Right lobe of liver (tissue), 6 donors: Measurements from ENCODE around the gene ACP1. TPM values are rescaled to one million over a fixed set of nuclear protein-coding genes. Genes with fewer than 3 reads are reported as not detected.

ENCODE experiments used
- ATAC-seq, 4 donors: fragments of 200-7000 bp; cut with Tn5 transposase; one replicate each; pipeline ENCODE4 v1.9.1; 2020; ENCODE audit warnings: mild to moderate bottlenecking in 4 of 4, moderate library complexity in 4 of 4
- DNase-seq, 3 donors: peaks; one replicate each; pipeline ENCODE4 v3.0.0-alpha.2; 2020
- H3K27ac ChIP-seq, 3 donors: fragments of 200-600 bp; one replicate each; pipeline ENCODE4 v1.8.0; 2022
- H3K27me3 ChIP-seq, 2 donors: fragments of 200-600 bp; one replicate each; pipeline ENCODE4 v1.8.0; 2022
- H3K36me3 ChIP-seq, 4 donors: fragments of 200-600 bp; sonication (generic) in 1 of 4; one replicate each; pipeline versions ENCODE4 v1.5.1 to v1.8.0; 2017 to 2022; ENCODE audit warnings: control low read depth in 1 of 4
- H3K4me1 ChIP-seq, 4 donors: fragments of 200-600 bp; sonication (generic) in 1 of 4; one replicate each; pipeline versions ENCODE4 v1.5.1 to v1.8.0; 2017 to 2022; ENCODE audit warnings: control low read depth in 1 of 4
- H3K4me3 ChIP-seq, 3 donors: fragments of 200-600 bp; one replicate each; pipeline ENCODE4 v1.8.0; 2022
- H3K9me3 ChIP-seq, 4 donors: fragments of 200-600 bp; sonication (generic) in 1 of 4; one replicate each; pipeline versions ENCODE4 v1.5.1 to v1.8.0; 2017 to 2022; ENCODE audit warnings: control low read depth in 1 of 4
- POLR2A ChIP-seq: fragments of 450-650 bp; IDR thresholded peaks from one replicate; pipeline ENCODE4 v1.6.1; 2017; ENCODE audit warnings: antibody characterized with exemption, mild to moderate bottlenecking
- WGBS: methylation state at CpG from one replicate; pipeline ENCODE4 v1.1.6; 2018; ENCODE audit warnings: low coverage, low lambda C conversion rate; ENCODE audit not compliant: insufficient coverage; ENCODE audit errors: missing lambda C conversion rate; 5-methylcytosine and 5-hydroxymethylcytosine counted together
- intact Hi-C, 2 donors: fragments of 100-400 bp; cut with DNase I; formaldehyde crosslinking; loops; one replicate each; pipeline versions ENCODE4 v1.11.2 to v1.14.1; 2022
- total RNA-seq, 6 experiments: library from RNA; depleted of rRNA in 2 of 6; stranded (reverse); fragments of >200 nt in 2 of 6; fragmentation: NEBNext Ultra II Directional in 3 of 6; extraction: Animal tissue kit (Norgen Biotek cat#: 25700) in 3 of 6; gene quantifications; one replicate each; pipeline versions ENCODE4 v1.1.0 to v1.2.4, GENCODE V29; 2016 to 2023
- TF ChIP-seq, protein P1 (sequence below), 4 donors: fragments of 200-600 bp in 3 of 4; fragments of 450-650 bp in 1 of 4; IDR thresholded peaks; one replicate each; pipeline versions ENCODE4 v1.5.1 to v1.8.0; 2016 to 2022; ENCODE audit warnings: antibody characterized with exemption in 4 of 4, mild to moderate bottlenecking in 2 of 4
- donor health status: DM: no; HTN: yes; CAD: no.
- donor health status: DM: no; HTN: no; CAD: no.
- donor health status: DM: no; HTN: no; CAD: no.
- donor health status: DM: no; HTN: yes; CAD: no.
- donor health status: DM: no; HTN: yes; CAD: no.

Gene ACP1
- total RNA-seq, 6 experiments from 2014 or later = 52.1 to 72.1 (median 60.3) TPM

DNA sequence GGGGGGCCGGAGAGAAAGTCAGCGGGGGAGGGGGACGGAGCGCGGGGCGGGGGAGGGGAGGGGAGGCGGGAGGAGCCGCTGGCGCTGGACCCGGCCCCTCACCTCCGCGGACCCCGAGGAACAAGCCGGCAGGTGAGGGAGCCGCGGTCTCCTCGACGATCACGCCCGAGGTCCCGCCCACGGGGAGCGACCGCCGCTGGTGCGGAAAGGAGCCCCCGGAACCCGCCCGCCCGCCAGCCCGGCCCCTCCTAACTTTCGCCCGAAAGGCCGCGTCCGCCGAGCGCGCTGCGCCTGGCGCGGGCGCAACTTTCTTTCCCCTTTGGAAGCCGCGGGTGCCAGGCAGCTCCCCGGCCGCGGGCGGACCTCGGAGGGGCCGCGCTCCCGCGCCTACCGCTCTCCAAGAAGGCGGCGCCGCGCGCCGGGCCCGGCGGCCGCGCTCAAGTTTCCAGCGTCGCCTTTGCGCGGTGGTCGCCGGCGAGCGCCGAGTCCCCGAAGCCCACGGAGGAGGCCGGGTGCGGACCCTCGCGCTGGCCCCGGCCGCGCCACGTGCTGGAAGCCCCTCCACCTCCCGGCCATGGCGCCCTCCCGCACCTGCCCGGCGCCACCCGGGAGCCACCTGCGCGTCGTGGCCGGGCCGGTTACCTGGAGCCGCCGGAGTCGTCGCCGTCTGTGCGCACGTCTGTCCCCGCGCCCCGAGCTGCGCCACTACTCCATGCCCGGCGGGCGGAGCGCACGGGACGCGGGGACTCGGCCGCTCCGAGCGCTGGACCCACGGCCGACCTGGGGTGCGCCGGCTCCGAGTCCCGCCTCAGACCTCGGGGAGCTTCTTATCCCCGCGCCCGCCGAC, 23.4 kb downstream of the ACP1 start, which contains the start of gene ALKAL2:
ALKAL2 (minus strand) TSS at position 181 of the 847 bp plus-strand sequence. CDS start 256 bp downstream, outside the sequence.
- peaks cover 0 to 21% (median 3%) of the 10 kb centered on the region in 4 donors for H3K4me1 ChIP-seq
- ATAC-seq = no peak
- intact Hi-C loops = no loop called here
- peak in 2 of 3 donors; percentile 33 to 55 for DNase-seq
- H3K4me3 ChIP-seq = peak within 1 kb of the TSS; percentile 30 to 36 (median 31)
- H3K27me3 ChIP-seq = peaks cover 0 to 8% of the 10 kb centered on the region in 2 donors
- TF ChIP-seq POLR2A = no peak
- TF ChIP-seq, protein P1, sequence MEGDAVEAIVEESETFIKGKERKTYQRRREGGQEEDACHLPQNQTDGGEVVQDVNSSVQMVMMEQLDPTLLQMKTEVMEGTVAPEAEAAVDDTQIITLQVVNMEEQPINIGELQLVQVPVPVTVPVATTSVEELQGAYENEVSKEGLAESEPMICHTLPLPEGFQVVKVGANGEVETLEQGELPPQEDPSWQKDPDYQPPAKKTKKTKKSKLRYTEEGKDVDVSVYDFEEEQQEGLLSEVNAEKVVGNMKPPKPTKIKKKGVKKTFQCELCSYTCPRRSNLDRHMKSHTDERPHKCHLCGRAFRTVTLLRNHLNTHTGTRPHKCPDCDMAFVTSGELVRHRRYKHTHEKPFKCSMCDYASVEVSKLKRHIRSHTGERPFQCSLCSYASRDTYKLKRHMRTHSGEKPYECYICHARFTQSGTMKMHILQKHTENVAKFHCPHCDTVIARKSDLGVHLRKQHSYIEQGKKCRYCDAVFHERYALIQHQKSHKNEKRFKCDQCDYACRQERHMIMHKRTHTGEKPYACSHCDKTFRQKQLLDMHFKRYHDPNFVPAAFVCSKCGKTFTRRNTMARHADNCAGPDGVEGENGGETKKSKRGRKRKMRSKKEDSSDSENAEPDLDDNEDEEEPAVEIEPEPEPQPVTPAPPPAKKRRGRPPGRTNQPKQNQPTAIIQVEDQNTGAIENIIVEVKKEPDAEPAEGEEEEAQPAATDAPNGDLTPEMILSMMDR (IDR thresholded peaks at IDR 0.05) = no peak
- WGBS = 2% methylated on average over 9 of the region's 128 CpGs
- no peaks in the 10 kb centered on the region for H3K36me3 ChIP-seq
- no peak within 1 kb of the TSS for H3K27ac ChIP-seq
- no peaks in the 10 kb centered on the region for H3K9me3 ChIP-seq

DNA sequence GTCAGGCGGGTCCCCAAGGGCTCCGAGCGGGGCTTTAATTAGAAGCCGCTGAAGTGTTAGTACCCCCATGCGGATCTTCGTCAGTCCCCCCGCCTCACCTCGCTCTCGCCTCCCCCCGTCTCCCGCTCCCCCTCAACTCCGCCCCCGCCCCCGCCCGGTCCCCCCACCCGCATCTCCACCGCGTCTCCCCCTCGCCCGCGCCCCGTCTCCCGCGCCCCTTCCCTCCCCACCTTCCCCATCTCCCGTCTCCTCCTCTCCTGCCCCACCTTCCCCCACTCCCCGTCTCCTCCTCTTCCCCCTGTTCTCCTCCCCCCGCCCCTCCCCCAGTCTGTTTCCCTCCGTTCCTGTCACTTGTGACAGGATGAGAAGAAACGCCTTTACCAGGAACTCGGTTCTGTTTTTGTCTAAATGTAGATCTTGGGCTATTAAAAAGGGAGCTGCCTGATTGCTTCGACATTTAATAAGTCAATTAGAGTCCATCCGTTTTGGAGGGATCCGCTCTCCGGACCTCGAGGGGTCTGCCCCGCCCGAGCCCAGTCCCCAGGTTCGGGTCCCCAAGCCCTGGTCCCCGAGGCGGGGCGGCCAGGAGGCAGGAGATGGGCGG, 24.1 kb downstream of the ACP1 start:
- no peak for ATAC-seq
- no peak overlapping the region for H3K27ac ChIP-seq

DNA sequence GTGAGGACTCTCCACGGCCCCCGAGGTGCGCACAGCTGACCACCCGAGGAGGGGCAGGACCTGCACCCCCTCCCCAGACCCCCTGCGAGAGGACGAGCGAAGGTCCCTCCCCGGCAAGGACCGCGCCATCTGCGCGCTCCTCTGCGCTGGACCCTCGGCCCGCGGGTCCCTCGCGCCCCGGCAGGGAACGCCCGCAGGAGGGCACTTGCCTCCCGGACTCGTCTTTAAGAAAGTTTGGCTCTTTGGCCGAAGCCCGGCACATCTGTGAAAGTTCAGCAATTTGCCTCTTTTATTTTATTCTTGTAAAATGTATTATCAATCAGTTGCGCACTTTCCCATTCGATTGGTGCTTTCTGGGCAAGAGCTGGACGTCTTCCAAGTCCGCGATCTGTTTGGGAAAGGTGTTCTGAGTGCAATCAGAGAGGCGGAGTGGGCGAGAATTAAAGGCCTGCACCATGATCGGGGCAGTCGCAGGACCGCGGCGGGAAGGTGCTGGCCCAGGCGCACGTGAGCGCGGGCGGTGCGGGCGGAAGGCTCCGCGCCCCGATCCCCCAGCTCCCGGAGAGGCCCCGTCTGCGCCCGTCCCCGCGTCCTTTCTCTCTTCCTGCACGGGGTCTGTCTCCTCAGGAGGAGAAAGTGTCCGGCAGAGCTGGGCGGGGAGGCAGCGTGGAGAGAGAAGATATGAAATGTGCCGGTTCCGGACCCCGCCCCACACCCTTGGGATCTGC, 24.8 kb downstream of the ACP1 start:
- DNase-seq = peak; percentile 61 to 68 (median 64)
- Histone ChIP-seq H3K27me3 (peaks cover 0 to 8% of the 10 kb centered on the region in 2 donors), H3K36me3 (no peaks in the 10 kb centered on the region), H3K4me1 (peaks cover 0 to 21% (median 3%) of the 10 kb centered on the region in 4 donors), H3K9me3 (no peaks in the 10 kb centered on the region), H3K4me3 (peak overlapping the region; percentile 53 to 66 (median 64)), H3K27ac (no peak overlapping the region)
- TF ChIP-seq, protein P1 (IDR thresholded peaks at IDR 0.05) = no peak
- TF ChIP-seq POLR2A = no peak
- 4% methylated on average over 21 of the region's 60 CpGs for WGBS
- peak; percentile 54 to 62 (median 59) for ATAC-seq
- intact Hi-C loops = no loop called here

More for the DNA sequence above, 24.1 kb downstream of the ACP1 start:
- intact Hi-C loops = no loop called here
- Histone ChIP-seq H3K36me3 (no peaks in the 10 kb centered on the region), H3K4me1 (peaks cover 0 to 21% (median 3%) of the 10 kb centered on the region in 4 donors), H3K27me3 (peaks cover 0 to 8% of the 10 kb centered on the region in 2 donors), H3K9me3 (no peaks in the 10 kb centered on the region), H3K4me3 (peak overlapping the region; percentile 53 to 66 (median 64))
- 6% methylated on average over 26 of the region's 42 CpGs for WGBS
- no peak for TF ChIP-seq POLR2A
- TF ChIP-seq, protein P1 (IDR thresholded peaks at IDR 0.05) = no peak
- DNase-seq = no peak

DNA sequence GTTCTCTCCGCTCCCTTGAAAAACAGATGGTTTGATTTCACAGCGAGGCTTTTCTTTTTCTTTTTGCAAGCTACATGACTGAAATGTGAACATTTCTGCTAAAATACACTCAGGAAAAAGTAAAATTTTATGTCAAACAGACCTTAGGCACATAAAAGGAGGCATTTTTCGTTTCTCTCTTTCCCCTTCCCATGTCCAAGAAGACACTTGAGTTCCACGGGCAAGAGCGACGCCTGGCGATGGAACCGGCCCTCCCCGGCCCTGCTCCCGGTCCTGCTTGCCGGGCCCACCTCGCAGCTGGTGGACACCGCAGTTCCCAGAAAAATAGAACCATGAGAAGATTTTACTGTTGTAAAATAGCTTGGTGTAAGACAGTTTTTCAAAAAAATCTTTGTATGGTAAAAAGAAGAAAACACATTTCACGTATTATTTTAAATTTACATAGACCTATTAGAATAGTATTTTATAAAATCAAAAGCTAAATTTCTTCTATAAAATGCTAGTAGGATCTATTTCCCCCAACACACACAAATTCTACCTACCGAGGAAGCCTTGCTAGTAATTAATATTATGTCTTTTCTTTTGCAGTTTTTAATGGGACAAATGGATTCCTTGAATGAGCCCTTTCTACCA, 25.5 kb downstream of the ACP1 start:
- no peak overlapping the region for H3K27ac ChIP-seq
- WGBS = 5% methylated on average over 15 of the region's 15 CpGs
- DNase-seq (peak; percentile 85 to 87 (median 85)), ATAC-seq (peak; percentile 92 to 95 (median 94))
- peaks cover 0 to 21% (median 3%) of the 10 kb centered on the region in 4 donors for H3K4me1 ChIP-seq
- intact Hi-C loops = no loop called here
- TF ChIP-seq POLR2A = no peak
- TF ChIP-seq, protein P1 (IDR thresholded peaks at IDR 0.05) = peak; percentile 79 to 95 (median 92)
- H3K27me3 ChIP-seq = peaks cover 0 to 8% of the 10 kb centered on the region in 2 donors
- no peaks in the 10 kb centered on the region for H3K36me3 ChIP-seq
- H3K9me3 ChIP-seq = no peaks in the 10 kb centered on the region
- H3K4me3 ChIP-seq = peak overlapping the region; percentile 53 to 66 (median 64)
